CD4-positive, alpha-beta T cell treated with Interleukin-15 for 4 hours (primary cell): ENCODE results near the gene PSMB11.
A peak's percentile ranks its signal among the peaks of the same experiment; 100 is the strongest.

Experiments
- DNase-seq: peaks from one replicate; pipeline ENCODE4 v3.0.0-alpha.2; 2020; ENCODE audit warnings: low spot score

The PSMB11 gene

GRCh38 chr14:23043754-23044153 is 1.7 kb downstream of the PSMB11 start:
- no peak for DNase-seq

- no peak for DNase-seq
Measured at GRCh38 chr14:23044840-23045239, 2.8 kb downstream of the PSMB11 start.

- no peak for DNase-seq
Measured at GRCh38 chr14:23045419-23046357, 3.7 kb downstream of the PSMB11 start.

- no peak for DNase-seq
Measured at GRCh38 chr14:23047034-23047634, 5.1 kb downstream of the PSMB11 start.

- no peak for DNase-seq
Measured at GRCh38 chr14:23047751-23048693, 6.0 kb downstream of the PSMB11 start.

GRCh38 chr14:23049011-23049410 is 7.0 kb downstream of the PSMB11 start:
- DNase-seq = no peak

GRCh38 chr14:23051141-23052057 is 9.4 kb downstream of the PSMB11 start:
- no peak for DNase-seq

- no peak for DNase-seq
Measured at GRCh38 chr14:23052182-23052623, 10.2 kb downstream of the PSMB11 start.

GRCh38 chr14:23052671-23053070 is 10.7 kb downstream of the PSMB11 start:
- no peak for DNase-seq

GRCh38 chr14:23053426-23053825 is 11.4 kb downstream of the PSMB11 start:
- DNase-seq = no peak

GRCh38 chr14:23054000-23054811 is 12.2 kb downstream of the PSMB11 start:
- no peak for DNase-seq

- DNase-seq = no peak
Measured at GRCh38 chr14:23055147-23055550, 13.1 kb downstream of the PSMB11 start.

- DNase-seq = no peak
Measured at GRCh38 chr14:23055621-23056144, 13.7 kb downstream of the PSMB11 start.

- peak; percentile 68 for DNase-seq
Measured at GRCh38 chr14:23056145-23056955, 14.3 kb downstream of the PSMB11 start.

GRCh38 chr14:23056956-23057756 is 15.1 kb downstream of the PSMB11 start, which contains the start of gene CDH24:
TSS of gene CDH24 (minus strand) at chr14:23057520. CDS start at chr14:23055733, 1,787 bp downstream.
- DNase-seq = peak; percentile 70

- peak; percentile 86 for DNase-seq
Measured at GRCh38 chr14:23057757-23058653, 16.0 kb downstream of the PSMB11 start.
